Natural killer cell (primary cell): ENCODE data around the gene AKR7A3. TPM values are rescaled to one million over a fixed set of nuclear protein-coding genes. Genes with fewer than 3 reads are reported as not detected.
A peak's percentile ranks its signal among the peaks of the same experiment; 100 is the strongest.

Experiments
- ATAC-seq, 3 donors: fragments of 150-1000 bp in 2 of 3; fragments of 200-7000 bp in 1 of 3; cut with Tn5 transposase; 1 replicate in 1 of 3; 2 replicates in 2 of 3; pipeline ENCODE4 v1.10.0; 2021; ENCODE audit warnings: mild to moderate bottlenecking in 2 of 3, moderate library complexity in 2 of 3
- DNase-seq, 2 donors: peaks; one replicate each; pipeline versions ENCODE4 v3.0.0 to v3.0.0-alpha.2; 2013 to 2021; ENCODE audit warnings: mixed read lengths in 1 of 2
- H3K27ac ChIP-seq: one replicate; pipeline ENCODE4 v1.5.1; 2013; ENCODE audit warnings: mild to moderate bottlenecking, low read length
- H3K27me3 ChIP-seq: one replicate; pipeline ENCODE4 v1.6.1; 2013; ENCODE audit warnings: low read length; ENCODE audit not compliant: control insufficient read depth, insufficient read depth
- H3K36me3 ChIP-seq: one replicate; pipeline ENCODE4 v1.6.1; 2013; ENCODE audit warnings: low read length; ENCODE audit not compliant: control insufficient read depth, insufficient read depth
- H3K4me1 ChIP-seq: one replicate; pipeline ENCODE4 v1.6.1; 2013; ENCODE audit warnings: low read length; ENCODE audit not compliant: control insufficient read depth, insufficient read depth
- H3K4me3 ChIP-seq: one replicate; pipeline ENCODE4 v1.5.1; 2013; ENCODE audit warnings: low read length
- H3K9me3 ChIP-seq: one replicate; pipeline ENCODE4 v1.6.1; 2013; ENCODE audit warnings: low read length; ENCODE audit not compliant: control insufficient read depth, insufficient read depth
- H3K27ac Mint-ChIP-seq, 2 donors: one replicate each; pipeline ENCODE4 v1.8.0; 2022; ENCODE audit warnings: mild to moderate bottlenecking in 2 of 2, mixed read lengths in 2 of 2, moderate library complexity in 1 of 2
- H3K27me3 Mint-ChIP-seq, 2 donors: one replicate each; pipeline ENCODE4 v1.8.0; 2022; ENCODE audit warnings: low read depth in 2 of 2, mixed read lengths in 2 of 2
- H3K36me3 Mint-ChIP-seq: one replicate; pipeline ENCODE4 v1.8.0; 2022; ENCODE audit warnings: mixed read lengths
- H3K4me1 Mint-ChIP-seq, 2 donors: one replicate each; pipeline ENCODE4 v1.8.0; 2022; ENCODE audit warnings: mixed read lengths in 2 of 2
- H3K4me3 Mint-ChIP-seq: one replicate; pipeline ENCODE4 v1.8.0; 2022; ENCODE audit warnings: mild to moderate bottlenecking, moderate library complexity, mixed read lengths
- H3K9me3 Mint-ChIP-seq, 2 donors: one replicate each; pipeline ENCODE4 v1.8.0; 2022; ENCODE audit warnings: mixed read lengths in 2 of 2
- WGBS: methylation state at CpG from one replicate; pipeline ENCODE4 v1.1.7; 2013; ENCODE audit warnings: missing lambda C conversion rate; ENCODE audit not compliant: insufficient coverage; 5-methylcytosine and 5-hydroxymethylcytosine counted together
- intact Hi-C: fragments of 100-400 bp; cut with micrococcal nuclease; formaldehyde crosslinking; loops from one replicate; pipeline ENCODE4 v1.14.2; 2022
- total RNA-seq, 4 donors: library from RNA; stranded (reverse); fragments of 120-200 nt in 1 of 4; gene quantifications; one replicate each; pipeline versions ENCODE4 v1.2.3 to v1.2.4, GENCODE V29; 2013 to 2022
- TF ChIP-seq, protein P1 (sequence below): fragments of 200-600 bp; IDR thresholded peaks from one replicate; pipeline ENCODE4 v1.8.0; 2022; ENCODE audit warnings: antibody characterized with exemption

AKR7A3 gene
- total RNA-seq, 3 donors from 2014 or later (not counting 1 experiment from before 2014, with no cell fraction given): 1.1 to 2.0 (median 1.5) TPM

DNA sequence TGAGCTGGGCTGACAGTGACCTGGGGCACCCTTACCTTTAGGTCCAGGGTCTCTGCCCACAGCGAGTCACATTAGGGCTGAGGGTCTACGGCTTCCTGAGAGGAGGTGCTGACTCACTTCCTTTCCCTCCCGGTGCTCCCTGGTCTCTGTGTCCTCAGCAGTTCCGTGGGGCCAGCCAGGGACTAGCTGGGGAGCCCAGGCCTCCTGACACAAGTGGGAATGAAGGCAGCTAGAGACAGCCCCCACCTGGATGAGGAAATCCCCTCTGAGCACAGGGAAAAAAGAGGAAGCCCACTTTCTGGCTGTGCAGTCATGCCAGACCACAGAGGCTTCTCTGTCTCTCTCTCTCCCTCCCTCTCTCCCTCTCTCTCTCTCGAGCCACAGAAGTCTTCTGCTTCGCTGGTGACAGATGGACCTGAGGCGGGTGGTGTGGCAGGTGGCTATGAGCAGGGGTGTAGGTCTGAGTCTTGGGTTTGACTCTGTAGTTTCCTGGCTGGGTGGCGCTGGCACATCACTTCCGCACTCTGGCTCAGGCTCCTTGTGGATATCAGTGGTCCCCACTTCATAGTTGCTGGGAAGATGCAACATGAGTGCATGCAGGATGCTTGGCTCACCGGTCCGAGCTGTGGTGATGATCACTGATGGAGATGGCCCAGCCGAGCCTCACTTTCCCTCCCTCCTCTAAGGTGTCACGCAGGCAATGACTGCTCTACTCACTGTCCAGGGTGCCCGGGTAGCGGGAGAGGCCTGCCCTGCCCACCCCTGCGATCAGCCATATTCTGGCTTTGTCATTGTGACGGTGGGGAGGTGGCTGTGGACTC, 27.0 kb upstream of the AKR7A3 start:
- no peaks in the 10 kb centered on the region for H3K36me3 Mint-ChIP-seq
- no peaks in the 10 kb centered on the region for H3K9me3 ChIP-seq
- peaks cover 50% of the 10 kb centered on the region for H3K4me1 ChIP-seq
- H3K27ac Mint-ChIP-seq: peak overlapping the region in 1 of 2 donors; percentile 35
- intact Hi-C loops: loop anchor here (10.0 kb wide), 1 partner anchor 169 kb away; the partner anchor contains the start of gene CAPZB
- no peak overlapping the region for H3K4me3 Mint-ChIP-seq
- H3K27ac ChIP-seq: peak overlapping the region; percentile 43
- H3K27me3 Mint-ChIP-seq: no peaks in the 10 kb centered on the region
- 41% methylated on average over 16 of the region's 17 CpGs for WGBS
- ATAC-seq (no peak), DNase-seq (peak in 1 of 2 donors; percentile 6)
- H3K27me3 ChIP-seq: no peaks in the 10 kb centered on the region
- TF ChIP-seq, protein P1, sequence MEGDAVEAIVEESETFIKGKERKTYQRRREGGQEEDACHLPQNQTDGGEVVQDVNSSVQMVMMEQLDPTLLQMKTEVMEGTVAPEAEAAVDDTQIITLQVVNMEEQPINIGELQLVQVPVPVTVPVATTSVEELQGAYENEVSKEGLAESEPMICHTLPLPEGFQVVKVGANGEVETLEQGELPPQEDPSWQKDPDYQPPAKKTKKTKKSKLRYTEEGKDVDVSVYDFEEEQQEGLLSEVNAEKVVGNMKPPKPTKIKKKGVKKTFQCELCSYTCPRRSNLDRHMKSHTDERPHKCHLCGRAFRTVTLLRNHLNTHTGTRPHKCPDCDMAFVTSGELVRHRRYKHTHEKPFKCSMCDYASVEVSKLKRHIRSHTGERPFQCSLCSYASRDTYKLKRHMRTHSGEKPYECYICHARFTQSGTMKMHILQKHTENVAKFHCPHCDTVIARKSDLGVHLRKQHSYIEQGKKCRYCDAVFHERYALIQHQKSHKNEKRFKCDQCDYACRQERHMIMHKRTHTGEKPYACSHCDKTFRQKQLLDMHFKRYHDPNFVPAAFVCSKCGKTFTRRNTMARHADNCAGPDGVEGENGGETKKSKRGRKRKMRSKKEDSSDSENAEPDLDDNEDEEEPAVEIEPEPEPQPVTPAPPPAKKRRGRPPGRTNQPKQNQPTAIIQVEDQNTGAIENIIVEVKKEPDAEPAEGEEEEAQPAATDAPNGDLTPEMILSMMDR: no peak
- no peak overlapping the region for H3K4me3 ChIP-seq
- peaks cover 23 to 36% of the 10 kb centered on the region in 2 donors for H3K4me1 Mint-ChIP-seq
- no peaks in the 10 kb centered on the region for H3K9me3 Mint-ChIP-seq
- H3K36me3 ChIP-seq: peaks cover 4% of the 10 kb centered on the region

DNA sequence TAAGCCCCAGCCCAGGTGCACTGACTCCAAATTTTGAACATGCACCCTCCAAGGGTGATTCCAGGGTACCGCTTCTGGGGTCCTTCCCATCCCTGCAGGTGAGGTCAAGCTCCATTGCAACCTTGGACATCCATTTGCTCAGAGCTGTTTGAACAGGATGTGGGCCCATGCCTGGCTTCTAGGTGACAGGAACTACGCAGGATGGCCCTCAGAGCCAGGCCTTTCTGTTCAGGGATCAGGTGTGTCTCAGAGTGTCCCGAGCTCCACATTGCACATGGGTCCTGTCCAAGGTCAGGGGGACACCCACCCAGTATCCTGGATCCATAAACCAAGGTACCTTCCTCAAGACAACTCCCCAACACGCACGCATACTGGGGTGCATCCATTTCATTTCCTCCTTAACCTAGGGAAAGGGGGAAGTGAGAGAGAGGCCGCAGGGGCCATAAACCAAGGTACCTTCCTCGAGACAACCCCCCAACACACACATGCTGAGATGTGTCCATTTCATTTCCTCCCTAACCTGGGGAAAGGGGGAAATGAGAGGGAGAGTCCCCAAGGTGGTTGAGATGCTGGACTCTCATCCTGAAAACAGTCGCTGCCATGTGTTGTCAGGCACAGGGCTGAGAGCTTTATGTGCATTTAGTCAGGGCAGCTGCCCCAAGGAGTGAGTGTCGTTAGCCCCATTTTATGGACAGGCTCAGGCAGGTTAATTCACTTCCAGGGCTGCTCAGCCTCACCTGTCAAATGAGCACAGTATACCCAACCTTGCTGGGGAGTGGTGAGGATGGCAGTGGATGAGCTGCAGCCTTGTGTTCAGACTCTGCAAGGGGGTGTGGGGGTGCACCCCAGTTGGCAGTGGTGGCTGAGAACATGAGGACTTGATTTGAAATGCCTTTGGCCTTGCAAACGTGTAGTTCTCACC, 25.7 kb upstream of the AKR7A3 start:
- 84% methylated on average over 6 of the region's 10 CpGs for WGBS
- H3K27ac Mint-ChIP-seq: no peak overlapping the region

DNA sequence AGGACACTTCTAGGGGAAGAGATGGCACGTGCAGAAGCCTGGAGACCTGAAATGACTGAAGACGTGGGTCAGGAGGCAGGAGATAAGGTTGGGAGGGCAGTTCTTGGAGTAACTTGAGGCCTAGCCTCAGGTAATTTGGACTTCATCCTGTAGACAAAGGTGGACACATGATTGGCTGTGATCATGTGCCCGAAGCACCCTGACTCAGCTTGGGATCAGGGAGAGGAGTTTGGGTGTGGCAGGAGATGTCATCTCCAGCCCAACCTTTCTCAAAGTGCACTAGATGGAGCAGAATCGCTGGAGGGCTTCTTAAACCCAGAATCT, 25.0 kb upstream of the AKR7A3 start:
- no peaks in the 10 kb centered on the region for H3K27me3 Mint-ChIP-seq
- Histone ChIP-seq H3K9me3 (no peaks in the 10 kb centered on the region), H3K4me3 (no peak overlapping the region), H3K36me3 (peaks cover 4% of the 10 kb centered on the region), H3K4me1 (peaks cover 52% of the 10 kb centered on the region), H3K27me3 (no peaks in the 10 kb centered on the region), H3K27ac (no peak overlapping the region)
- WGBS: 92% methylated on average over 4 of the region's 4 CpGs
- peak overlapping the region; percentile 82 for H3K4me3 Mint-ChIP-seq
- ATAC-seq (no peak), DNase-seq (no peak)
- no peaks in the 10 kb centered on the region for H3K36me3 Mint-ChIP-seq
- intact Hi-C loops: loop anchor here (2.0 to 10.0 kb wide), 2 partner anchors 63 to 171 kb away; partner anchors contain the start of genes CAPZB, EMC1 and MRTO4
- peak overlapping the region in 1 of 2 donors; percentile 78 for H3K27ac Mint-ChIP-seq
- TF ChIP-seq, protein P1: no peak
- H3K9me3 Mint-ChIP-seq: no peaks in the 10 kb centered on the region
- peaks cover 31 to 43% of the 10 kb centered on the region in 2 donors for H3K4me1 Mint-ChIP-seq

More for the DNA sequence above, 25.7 kb upstream of the AKR7A3 start:
- Histone ChIP-seq H3K27me3 (no peaks in the 10 kb centered on the region), H3K36me3 (peaks cover 4% of the 10 kb centered on the region), H3K27ac (no peak overlapping the region), H3K9me3 (no peaks in the 10 kb centered on the region), H3K4me3 (no peak overlapping the region), H3K4me1 (peaks cover 52% of the 10 kb centered on the region)
- Mint-ChIP-seq H3K27me3 (no peaks in the 10 kb centered on the region), H3K36me3 (no peaks in the 10 kb centered on the region), H3K9me3 (no peaks in the 10 kb centered on the region), H3K4me3 (no peak overlapping the region), H3K4me1 (peaks cover 25 to 37% of the 10 kb centered on the region in 2 donors)
- TF ChIP-seq, protein P1: no peak
- DNase-seq: peak in 1 of 2 donors; percentile 12
- intact Hi-C loops: loop anchor here (2.0 to 10.0 kb wide), 2 partner anchors 63 to 171 kb away; partner anchors contain the start of genes CAPZB, EMC1 and MRTO4
- ATAC-seq: no peak
